ENCODE measurements around the gene IL34. TPM values are rescaled to one million over a fixed set of nuclear protein-coding genes. Genes with fewer than 3 reads are reported as not detected.

Gene IL34
- total RNA-seq, 6 experiments from 2014 or later = 0.09 TPM; not detected in 4

GRCh38 chr16:70610273-70611223, 35.8 kb upstream of the IL34 start:
- Mint-ChIP-seq H3K27me3 (ENCODE audit: insufficient read depth) (peaks cover 5% of the 10 kb centered on the region), H3K36me3 (ENCODE audit: low read depth) (no peaks in the 10 kb centered on the region)

GRCh38 chr16:70611224-70611598, 35.1 kb upstream of the IL34 start:
- H3K27ac Mint-ChIP-seq = no peak overlapping the region
- H3K9me3 Mint-ChIP-seq = no peaks in the 10 kb centered on the region
- no peak overlapping the region for H3K4me3 Mint-ChIP-seq
- TF ChIP-seq, protein P1, sequence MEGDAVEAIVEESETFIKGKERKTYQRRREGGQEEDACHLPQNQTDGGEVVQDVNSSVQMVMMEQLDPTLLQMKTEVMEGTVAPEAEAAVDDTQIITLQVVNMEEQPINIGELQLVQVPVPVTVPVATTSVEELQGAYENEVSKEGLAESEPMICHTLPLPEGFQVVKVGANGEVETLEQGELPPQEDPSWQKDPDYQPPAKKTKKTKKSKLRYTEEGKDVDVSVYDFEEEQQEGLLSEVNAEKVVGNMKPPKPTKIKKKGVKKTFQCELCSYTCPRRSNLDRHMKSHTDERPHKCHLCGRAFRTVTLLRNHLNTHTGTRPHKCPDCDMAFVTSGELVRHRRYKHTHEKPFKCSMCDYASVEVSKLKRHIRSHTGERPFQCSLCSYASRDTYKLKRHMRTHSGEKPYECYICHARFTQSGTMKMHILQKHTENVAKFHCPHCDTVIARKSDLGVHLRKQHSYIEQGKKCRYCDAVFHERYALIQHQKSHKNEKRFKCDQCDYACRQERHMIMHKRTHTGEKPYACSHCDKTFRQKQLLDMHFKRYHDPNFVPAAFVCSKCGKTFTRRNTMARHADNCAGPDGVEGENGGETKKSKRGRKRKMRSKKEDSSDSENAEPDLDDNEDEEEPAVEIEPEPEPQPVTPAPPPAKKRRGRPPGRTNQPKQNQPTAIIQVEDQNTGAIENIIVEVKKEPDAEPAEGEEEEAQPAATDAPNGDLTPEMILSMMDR (IDR thresholded peaks at IDR 0.05) = no peak
- H3K27me3 Mint-ChIP-seq (ENCODE audit: insufficient read depth) = peaks cover 5% of the 10 kb centered on the region
- no peaks in the 10 kb centered on the region for H3K36me3 Mint-ChIP-seq (ENCODE audit: low read depth)
- no peaks in the 10 kb centered on the region for H3K4me1 Mint-ChIP-seq (ENCODE audit: low read depth)
- no peak for DNase-seq

More at GRCh38 chr16:70610273-70611223, 35.8 kb upstream of the IL34 start:
- Mint-ChIP-seq H3K4me3 (no peak overlapping the region), H3K9me3 (no peaks in the 10 kb centered on the region), H3K27ac (no peak overlapping the region), H3K4me1 (ENCODE audit: low read depth) (no peaks in the 10 kb centered on the region)
- DNase-seq = no peak
- TF ChIP-seq, protein P1 (IDR thresholded peaks at IDR 0.05) = no peak

- TF ChIP-seq, protein P1 (IDR thresholded peaks at IDR 0.05) = no peak
- Mint-ChIP-seq H3K4me1 (ENCODE audit: low read depth) (no peaks in the 10 kb centered on the region), H3K4me3 (no peak overlapping the region), H3K36me3 (ENCODE audit: low read depth) (no peaks in the 10 kb centered on the region), H3K27me3 (ENCODE audit: insufficient read depth) (peaks cover 7% of the 10 kb centered on the region), H3K9me3 (no peaks in the 10 kb centered on the region), H3K27ac (no peak overlapping the region)
- DNase-seq = no peak
Measured at GRCh38 chr16:70611785-70612303, 34.5 kb upstream of the IL34 start.

DNA sequence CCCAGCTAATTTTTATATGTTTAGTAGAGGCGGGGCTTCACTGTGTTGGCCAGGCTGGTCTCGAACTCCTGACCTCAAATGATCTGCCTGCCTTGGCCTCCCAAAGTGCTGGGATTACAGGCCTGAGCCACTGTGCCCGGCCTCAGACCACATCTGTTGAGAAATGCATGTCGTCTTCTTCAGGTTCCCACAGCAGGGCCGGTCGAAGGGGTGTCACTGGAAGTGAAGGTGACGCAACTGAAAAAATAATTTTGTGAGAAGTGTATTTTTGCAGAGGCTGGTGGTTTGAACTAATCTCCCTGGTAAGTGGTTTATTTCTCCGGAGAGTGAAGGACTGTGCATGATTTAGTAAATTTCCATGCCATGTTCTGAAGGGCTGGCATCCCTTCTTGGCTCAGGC, 33.4 kb upstream of the IL34 start:
- TF ChIP-seq, protein P1 (IDR thresholded peaks at IDR 0.05) = no peak
- Mint-ChIP-seq H3K27me3 (ENCODE audit: insufficient read depth) (peaks cover 7% of the 10 kb centered on the region), H3K27ac (no peak overlapping the region), H3K9me3 (no peaks in the 10 kb centered on the region), H3K4me3 (no peak overlapping the region), H3K4me1 (ENCODE audit: low read depth) (no peaks in the 10 kb centered on the region), H3K36me3 (ENCODE audit: low read depth) (no peaks in the 10 kb centered on the region)
- no peak for DNase-seq

- Mint-ChIP-seq H3K36me3 (ENCODE audit: low read depth) (no peaks in the 10 kb centered on the region), H3K27me3 (ENCODE audit: insufficient read depth) (peaks cover 7% of the 10 kb centered on the region), H3K27ac (no peak overlapping the region), H3K4me3 (no peak overlapping the region), H3K9me3 (no peaks in the 10 kb centered on the region), H3K4me1 (ENCODE audit: low read depth) (no peaks in the 10 kb centered on the region)
- no peak for DNase-seq
- TF ChIP-seq, protein P1 (IDR thresholded peaks at IDR 0.05) = no peak
Measured at GRCh38 chr16:70614208-70614951, 32.0 kb upstream of the IL34 start.
